ENCODE measurements around the gene NOX4. TPM values are rescaled to one million over a fixed set of nuclear protein-coding genes. Genes with fewer than 3 reads are reported as not detected.
"Not testable (repeated sequence)": the region's sequence is repeated elsewhere in the genome, so short reads cannot be mapped to it uniquely, and the experiment has no call there.

The NOX4 gene
- total RNA-seq, 1 experiment from 2014 or later: 3.0 TPM

DNA sequence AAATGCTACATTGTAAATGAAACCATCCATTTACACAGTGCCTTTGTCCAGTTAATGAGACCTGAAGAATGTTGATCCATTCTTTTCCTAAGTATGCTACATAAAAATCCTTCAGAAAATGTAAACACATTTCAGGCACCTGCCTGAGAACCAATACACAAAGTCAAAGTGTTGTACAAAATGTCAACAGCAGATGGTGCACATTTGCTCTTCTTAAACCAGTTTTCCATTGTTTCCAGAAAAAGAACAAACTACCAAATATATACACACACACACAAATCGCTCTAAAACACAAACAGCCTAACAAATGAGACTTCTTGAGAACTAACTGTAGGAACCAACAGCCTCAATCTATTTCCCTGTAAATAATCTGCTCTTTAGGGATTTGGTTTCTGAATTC is 157.5 kb downstream of the NOX4 start:
- not testable (repeated sequence) for H3K27me3 ChIP-seq (ENCODE audit: insufficient read depth, low read length); H4K91ac ChIP-seq (ENCODE audit: insufficient read length, low read depth, low read length); H2BK5ac ChIP-seq (ENCODE audit: insufficient read length, low read length); H4K20me1 ChIP-seq (ENCODE audit: control insufficient read depth, insufficient read depth, insufficient read length); H3K79me2 ChIP-seq (ENCODE audit: insufficient read depth, low read length); H3K36me3 Mint-ChIP-seq (ENCODE audit: insufficient read depth in 1 of 3, low read depth in 3 of 3); H3K27ac ChIP-seq (ENCODE audit: insufficient read length, low read depth, low read length); H3K27me3 Mint-ChIP-seq (ENCODE audit: low read depth); H3K9ac ChIP-seq (ENCODE audit: extremely low read depth, insufficient read length, low read length); H4K5ac ChIP-seq (ENCODE audit: insufficient read length, low read depth, low read length); H3K4me2 ChIP-seq (ENCODE audit: insufficient read depth, insufficient read length, low read length); H2BK20ac ChIP-seq (ENCODE audit: low read depth, low read length, poor library complexity, severe bottlenecking); H4K8ac ChIP-seq (replicated peaks; ENCODE audit: insufficient read length, low read depth, low read length); DNase-seq; H2BK120ac ChIP-seq (ENCODE audit: low read depth, low read length, poor library complexity, severe bottlenecking); H3K4me3 Mint-ChIP-seq; H3K9me3 ChIP-seq (ENCODE audit: control insufficient read depth, low read depth, low read length); H3K4ac ChIP-seq (ENCODE audit: low read depth, low read length); H2AK5ac ChIP-seq (ENCODE audit: insufficient read length, low read length); H3T11ph ChIP-seq (ENCODE audit: low read length); H3K14ac ChIP-seq (ENCODE audit: insufficient read depth, low read length); H3K23me2 ChIP-seq (ENCODE audit: insufficient read length, low read depth, low read length, poor library complexity, severe bottlenecking); H2AFZ ChIP-seq (ENCODE audit: low read length); H2BK15ac ChIP-seq (ENCODE audit: low read depth, low read length); H3K56ac ChIP-seq (ENCODE audit: insufficient read length, low read depth, low read length); H3K9me3 Mint-ChIP-seq; H3K4me1 ChIP-seq (ENCODE audit: insufficient read depth, low read length); H3K18ac ChIP-seq (ENCODE audit: insufficient read length, low read depth, low read length); H3K23ac ChIP-seq (ENCODE audit: insufficient read length, low read depth, low read length); H3K79me1 ChIP-seq (ENCODE audit: insufficient read depth, low read depth, low read length, poor library complexity, severe bottlenecking); H2BK12ac ChIP-seq (ENCODE audit: insufficient read length, low read depth, low read length)
- TF ChIP-seq, protein P1, sequence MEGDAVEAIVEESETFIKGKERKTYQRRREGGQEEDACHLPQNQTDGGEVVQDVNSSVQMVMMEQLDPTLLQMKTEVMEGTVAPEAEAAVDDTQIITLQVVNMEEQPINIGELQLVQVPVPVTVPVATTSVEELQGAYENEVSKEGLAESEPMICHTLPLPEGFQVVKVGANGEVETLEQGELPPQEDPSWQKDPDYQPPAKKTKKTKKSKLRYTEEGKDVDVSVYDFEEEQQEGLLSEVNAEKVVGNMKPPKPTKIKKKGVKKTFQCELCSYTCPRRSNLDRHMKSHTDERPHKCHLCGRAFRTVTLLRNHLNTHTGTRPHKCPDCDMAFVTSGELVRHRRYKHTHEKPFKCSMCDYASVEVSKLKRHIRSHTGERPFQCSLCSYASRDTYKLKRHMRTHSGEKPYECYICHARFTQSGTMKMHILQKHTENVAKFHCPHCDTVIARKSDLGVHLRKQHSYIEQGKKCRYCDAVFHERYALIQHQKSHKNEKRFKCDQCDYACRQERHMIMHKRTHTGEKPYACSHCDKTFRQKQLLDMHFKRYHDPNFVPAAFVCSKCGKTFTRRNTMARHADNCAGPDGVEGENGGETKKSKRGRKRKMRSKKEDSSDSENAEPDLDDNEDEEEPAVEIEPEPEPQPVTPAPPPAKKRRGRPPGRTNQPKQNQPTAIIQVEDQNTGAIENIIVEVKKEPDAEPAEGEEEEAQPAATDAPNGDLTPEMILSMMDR (conservative IDR thresholded peaks at IDR 0.05): peak; percentile 56; the same call in 2 of the 3 replicates
- Mint-ChIP-seq H3K27ac (peak overlapping the region in 1 of 3 experiments; percentile 51; a peak in 3 of 7 replicates), H3K4me1 (peaks cover 12 to 16% of the 10 kb centered on the region in 2 experiments)
- no CpG with 5 or more reads among the region's 1 CpG for WGBS (ENCODE audit: extremely low coverage, insufficient read length, low lambda C conversion rate)

DNA sequence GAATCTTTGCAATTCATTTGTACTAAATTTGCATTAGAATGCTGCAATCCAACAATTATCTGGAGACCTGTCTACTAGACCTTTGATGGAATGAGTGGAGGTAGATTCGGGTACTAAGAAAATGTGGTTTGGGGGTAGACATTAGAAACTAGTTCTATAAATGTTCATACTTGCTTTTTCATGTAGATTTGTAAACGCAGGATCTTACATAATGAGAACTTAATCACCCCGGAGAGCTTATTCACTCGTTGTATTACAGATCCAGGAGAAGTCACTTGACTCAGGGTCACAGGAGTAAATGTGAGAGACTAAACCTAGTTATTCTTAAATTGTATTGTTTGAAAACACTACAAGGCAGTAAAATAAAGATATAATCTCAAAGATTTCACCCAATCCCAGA is 159.2 kb downstream of the NOX4 start:
- not testable (repeated sequence) for H3K27me3 Mint-ChIP-seq (ENCODE audit: low read depth); H2BK20ac ChIP-seq (ENCODE audit: low read depth, low read length, poor library complexity, severe bottlenecking); H3T11ph ChIP-seq (ENCODE audit: low read length); H3K56ac ChIP-seq (ENCODE audit: insufficient read length, low read depth, low read length); H4K5ac ChIP-seq (ENCODE audit: insufficient read length, low read depth, low read length); H2AK5ac ChIP-seq (ENCODE audit: insufficient read length, low read length); H4K20me1 ChIP-seq (ENCODE audit: control insufficient read depth, insufficient read depth, insufficient read length); H3K27ac ChIP-seq (ENCODE audit: insufficient read length, low read depth, low read length); H3K9me3 Mint-ChIP-seq; H3K4me1 ChIP-seq (ENCODE audit: insufficient read depth, low read length); H2BK12ac ChIP-seq (ENCODE audit: insufficient read length, low read depth, low read length); H3K27me3 ChIP-seq (ENCODE audit: insufficient read depth, low read length); H3K23me2 ChIP-seq (ENCODE audit: insufficient read length, low read depth, low read length, poor library complexity, severe bottlenecking); H3K14ac ChIP-seq (ENCODE audit: insufficient read depth, low read length); H3K18ac ChIP-seq (ENCODE audit: insufficient read length, low read depth, low read length); DNase-seq; H3K36me3 Mint-ChIP-seq (ENCODE audit: insufficient read depth in 1 of 3, low read depth in 3 of 3); H2BK15ac ChIP-seq (ENCODE audit: low read depth, low read length); H4K91ac ChIP-seq (ENCODE audit: insufficient read length, low read depth, low read length); H3K79me1 ChIP-seq (ENCODE audit: insufficient read depth, low read depth, low read length, poor library complexity, severe bottlenecking); H4K8ac ChIP-seq (replicated peaks; ENCODE audit: insufficient read length, low read depth, low read length); H3K4me3 Mint-ChIP-seq; H3K9ac ChIP-seq (ENCODE audit: extremely low read depth, insufficient read length, low read length); H3K9me3 ChIP-seq (ENCODE audit: control insufficient read depth, low read depth, low read length); H2BK120ac ChIP-seq (ENCODE audit: low read depth, low read length, poor library complexity, severe bottlenecking); H3K4ac ChIP-seq (ENCODE audit: low read depth, low read length); H3K23ac ChIP-seq (ENCODE audit: insufficient read length, low read depth, low read length); H2AFZ ChIP-seq (ENCODE audit: low read length); H3K4me2 ChIP-seq (ENCODE audit: insufficient read depth, insufficient read length, low read length); H3K79me2 ChIP-seq (ENCODE audit: insufficient read depth, low read length); H2BK5ac ChIP-seq (ENCODE audit: insufficient read length, low read length)
- H3K4me1 Mint-ChIP-seq: peaks cover 23 to 27% of the 10 kb centered on the region in 2 experiments
- H3K27ac Mint-ChIP-seq: peak overlapping the region in 1 of 3 experiments; percentile 14; a peak in 1 of 7 replicates
- no CpG with 5 or more reads among the region's 4 CpGs for WGBS (ENCODE audit: extremely low coverage, insufficient read length, low lambda C conversion rate)
